Activated CD4-positive, CD25-positive, alpha-beta regulatory T cell (primary cell): ENCODE results near the gene RBM41.

Experiments used
- DNase-seq, 4 experiments: peaks; one replicate each; lab custom pipeline; 2025; lab: John Stamatoyannopoulos, UW

The RBM41 gene

GRCh38 chrX:107029752-107030151 lies 88.9 kb downstream of the RBM41 start:
- no peak for DNase-seq

- DNase-seq = no peak
Observed at GRCh38 chrX:107025545-107025944, 93.1 kb downstream of the RBM41 start.

GRCh38 chrX:107014936-107015335 lies 103.7 kb downstream of the RBM41 start:
- no peak for DNase-seq
